GM13976 (cell line): ENCODE results near the gene PCGF1.

ENCODE experiments used
- DNase-seq: peaks from one replicate; pipeline ENCODE4 v3.0.0; 2012; ENCODE audit warnings: low spot score
- CTCF ChIP-seq: IDR thresholded peaks from 2 replicates; pipeline ENCODE4 v1.5.1; 2012; ENCODE audit warnings: borderline replicate concordance, mild to moderate bottlenecking; ENCODE audit not compliant: insufficient read depth; ENCODE audit errors: extremely low read depth, missing control alignments, control extremely low read depth
- in situ Hi-C: fragments of 300-500 bp; cut with MboI; formaldehyde crosslinking; loops from one replicate; pipeline ENCODE4 v1.12.0; 2022; ENCODE audit warnings: low sequenced_read_pairs, mixed read lengths, inconsistent platforms; ENCODE audit not compliant: unreplicated experiment

The PCGF1 gene

GRCh38 chr2:74548900-74549826 lies 41.7 kb upstream of the PCGF1 start:
- in situ Hi-C loops = no loop called here
- DNase-seq = peak; percentile 88
- no peak for TF ChIP-seq CTCF

GRCh38 chr2:74548285-74548899 lies 40.9 kb upstream of the PCGF1 start:
- TF ChIP-seq CTCF = no peak
- in situ Hi-C loops = no loop called here
- no peak for DNase-seq

- in situ Hi-C loops = no loop called here
- TF ChIP-seq CTCF = no peak
- no peak for DNase-seq
These were observed 38.5 kb upstream of the PCGF1 start for GRCh38 chr2:74546004-74546403.

- no peak for DNase-seq
- TF ChIP-seq CTCF = peak; percentile 23
- in situ Hi-C loops = no loop called here
These were observed 37.1 kb upstream of the PCGF1 start for GRCh38 chr2:74544634-74545033.

- no peak for DNase-seq
- TF ChIP-seq CTCF = no peak
- in situ Hi-C loops = no loop called here
These were observed 35.5 kb upstream of the PCGF1 start for GRCh38 chr2:74542978-74543377.

- in situ Hi-C loops = no loop called here
- no peak for TF ChIP-seq CTCF
These were observed 32.8 kb upstream of the PCGF1 start for GRCh38 chr2:74540291-74540690.

More at GRCh38 chr2:74540291-74540690, 32.8 kb upstream of the PCGF1 start:
- no peak for DNase-seq
